Activated T-cell treated with anti-CD3 and anti-CD28 coated beads for 48 hours (primary cell): Measurements from ENCODE around the gene TTLL9.

Experiments used
- DNase-seq: peaks from one replicate; pipeline ENCODE4 v3.0.0-alpha.2; 2020; ENCODE audit warnings: low read depth

The TTLL9 gene

DNA sequence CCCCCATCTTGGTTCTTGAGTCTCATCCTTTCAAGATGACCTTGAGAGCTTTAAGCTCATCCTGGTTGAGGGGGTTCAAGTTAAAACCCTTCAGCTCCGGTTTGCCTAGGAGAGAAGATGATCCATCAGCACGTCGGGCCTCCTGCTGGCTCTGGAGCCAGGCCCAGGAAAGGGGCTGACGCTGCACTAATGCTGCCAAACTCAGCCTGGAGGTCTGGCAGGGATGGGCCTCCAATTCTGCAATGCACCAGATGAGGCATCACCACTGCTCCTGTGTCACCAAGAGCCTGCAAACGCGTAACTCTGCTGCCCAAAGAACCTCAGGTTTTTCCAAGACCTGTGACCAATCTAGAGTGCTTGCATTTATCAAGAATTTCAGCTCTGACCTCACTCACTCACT lies 75.4 kb downstream of the TTLL9 start:
- no peak for DNase-seq

- no peak for DNase-seq
Measured at GRCh38 chr20:31948008-31948407, 77.6 kb downstream of the TTLL9 start.

DNA sequence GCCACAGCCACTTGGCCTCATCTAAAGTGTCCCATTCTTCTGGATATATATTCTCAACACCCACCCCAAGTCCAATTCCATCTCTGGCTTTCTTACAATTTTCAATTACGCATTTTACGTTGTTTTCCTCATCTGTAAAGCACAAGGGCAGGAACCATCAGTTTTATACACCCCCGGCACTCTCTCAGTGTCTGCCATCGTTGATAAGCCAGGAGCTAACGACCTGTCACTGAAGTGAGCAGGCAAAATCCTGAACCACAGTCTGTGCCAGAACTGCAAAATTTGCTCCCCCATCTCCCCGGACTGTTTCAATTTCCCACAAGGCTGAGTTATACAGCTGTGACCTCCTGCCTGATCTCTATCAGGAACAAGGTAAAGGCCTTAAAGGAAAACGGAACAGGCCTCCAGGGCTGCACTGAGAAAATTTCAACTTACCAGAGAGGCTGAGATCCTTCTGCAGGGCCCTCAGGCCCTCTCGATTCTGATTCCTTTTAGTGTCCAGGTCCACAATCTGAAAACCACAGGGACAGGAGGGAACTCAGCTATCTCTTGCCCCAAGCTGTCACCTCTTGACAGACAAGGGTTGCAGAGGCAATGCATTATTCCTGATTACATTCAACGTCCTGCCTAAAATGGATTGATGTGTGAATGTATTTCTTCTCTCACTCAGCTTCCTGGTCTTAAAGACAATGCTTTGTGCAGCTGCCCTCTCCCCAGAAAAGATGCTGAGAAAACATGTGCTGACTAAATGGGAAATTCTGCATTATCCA lies 79.6 kb downstream of the TTLL9 start:
- no peak for DNase-seq

DNA sequence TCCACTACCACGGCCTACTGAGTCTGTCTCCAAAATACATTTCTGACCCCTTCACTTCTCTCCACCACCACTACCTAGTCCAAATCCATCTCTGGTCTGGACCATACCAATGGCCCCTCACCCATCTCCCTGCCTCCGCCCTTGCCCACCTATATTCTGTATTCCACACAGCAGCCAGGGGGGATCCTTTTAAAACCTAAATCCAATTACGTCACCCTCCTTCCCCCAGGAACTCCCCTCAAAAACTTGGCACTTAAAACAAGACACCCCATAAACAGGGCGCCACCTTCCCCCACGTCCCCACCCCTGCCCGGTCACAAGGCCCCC lies 80.7 kb downstream of the TTLL9 start:
- DNase-seq = no peak

DNA sequence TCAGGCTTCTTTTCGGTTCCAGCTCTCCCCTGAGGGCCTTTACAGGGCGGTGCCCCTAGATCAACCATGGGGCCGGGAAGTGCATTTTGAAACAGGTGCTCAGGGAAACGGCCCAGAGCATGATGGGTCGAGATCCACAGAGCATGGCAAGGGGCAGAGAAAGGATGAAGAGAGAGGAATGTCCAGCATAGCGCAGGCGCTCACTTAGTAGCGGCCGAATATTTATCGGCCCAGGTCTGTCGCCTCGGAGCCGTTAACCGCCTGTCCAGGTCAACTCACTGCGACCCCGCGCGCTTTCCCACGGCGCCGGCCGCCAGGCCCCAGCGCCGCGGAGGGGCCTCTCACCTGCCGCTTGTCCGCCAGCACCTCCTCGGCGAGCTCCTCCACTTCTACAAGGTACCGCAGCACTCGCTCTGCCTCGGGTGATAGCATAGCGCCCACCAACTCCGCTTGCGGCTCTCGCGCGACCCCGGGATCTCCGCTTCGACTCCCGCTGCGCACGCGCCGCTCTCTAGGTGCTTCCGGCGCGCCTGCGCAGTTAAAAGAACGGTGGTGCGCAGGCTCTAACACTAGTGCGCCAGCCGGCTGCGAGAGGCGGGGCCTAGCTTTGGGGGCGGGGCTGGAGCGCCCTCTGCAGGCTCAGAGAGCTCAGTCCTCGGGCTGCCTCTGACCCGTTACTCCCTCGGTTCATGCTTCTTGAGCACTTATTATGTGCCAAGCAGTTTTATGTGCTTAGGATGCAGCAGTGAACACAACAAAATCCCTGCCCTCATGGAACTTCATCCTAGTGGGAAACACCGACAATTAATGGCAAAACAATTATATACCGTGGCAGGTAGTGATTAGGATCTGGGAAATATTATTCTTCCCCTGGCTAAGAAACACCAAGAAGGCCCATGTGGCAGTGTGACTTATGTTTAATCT lies 81.4 kb downstream of the TTLL9 start, which contains the start of gene PDRG1:
Gene PDRG1, minus strand, starts transcription at position 517 of the 924 bp plus-strand sequence. Its CDS starts 85 bp downstream, at position 432.
- DNase-seq = peak; percentile 98

GRCh38 chr20:31953556-31954148 lies 83.2 kb downstream of the TTLL9 start:
- no peak for DNase-seq

DNA sequence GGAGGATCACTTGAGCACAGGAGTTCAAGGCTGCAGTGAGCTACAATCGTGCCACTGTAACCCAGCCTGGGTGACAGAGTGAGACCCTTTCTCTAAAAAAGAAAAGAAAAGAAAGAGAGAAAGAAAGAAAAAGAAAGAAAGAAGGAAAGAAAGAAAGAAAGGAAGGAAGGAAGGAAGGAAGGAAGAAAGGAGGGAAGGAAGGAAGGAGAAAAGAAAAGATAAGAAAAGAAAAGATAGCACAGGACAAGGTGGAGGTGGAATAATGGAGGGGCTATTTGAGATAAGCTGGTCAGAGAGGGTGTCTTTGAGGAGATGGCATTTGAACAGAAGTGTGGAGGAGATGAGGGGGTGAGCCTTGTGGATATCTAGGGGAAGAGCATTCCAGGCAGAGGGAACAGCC lies 84.1 kb downstream of the TTLL9 start:
- DNase-seq = no peak

DNA sequence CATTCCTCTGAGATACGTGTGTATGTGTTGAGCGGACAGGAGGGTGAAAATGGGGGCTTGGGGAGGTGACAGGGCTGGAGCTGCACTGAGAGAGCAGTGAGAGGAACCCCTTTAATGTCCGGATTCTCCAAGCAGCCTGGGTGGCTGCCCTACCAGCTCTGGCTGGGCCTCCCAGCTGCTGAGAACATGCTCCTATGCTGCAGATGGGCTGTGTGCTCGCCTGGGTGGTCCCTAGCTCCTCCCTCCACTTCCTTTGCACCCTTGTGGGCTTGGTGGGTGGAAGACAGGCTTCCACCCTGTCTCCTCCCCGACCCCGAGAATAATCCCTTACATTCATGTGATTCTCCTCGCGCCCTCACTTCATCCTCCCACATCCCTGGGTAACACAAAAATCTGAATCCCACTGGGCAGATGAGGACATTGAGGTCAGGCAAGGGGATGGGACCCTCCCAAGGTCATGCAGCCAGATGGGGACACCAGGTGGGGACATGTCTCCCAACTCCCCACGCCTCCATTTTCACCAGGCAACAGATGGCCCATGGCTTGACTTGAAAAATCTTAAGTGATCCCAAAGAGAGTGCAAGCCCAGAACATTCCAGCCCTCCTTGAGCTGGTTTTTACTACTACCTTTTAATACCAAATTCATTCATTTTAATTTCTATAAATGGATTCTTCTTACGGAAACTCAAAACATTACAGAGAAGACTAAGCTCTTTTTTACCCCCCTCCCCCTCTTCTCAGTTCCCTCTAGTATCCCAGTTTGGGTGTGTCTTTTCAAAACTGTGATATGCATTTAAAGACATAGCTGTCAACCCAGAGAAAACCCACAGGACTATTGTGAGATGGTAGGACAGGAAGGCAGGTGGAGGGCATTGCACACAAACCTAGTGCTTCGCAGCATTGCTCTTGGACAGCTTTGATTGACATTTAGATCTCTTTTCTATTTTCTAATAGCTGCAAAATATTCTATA lies 86.4 kb downstream of the TTLL9 start:
- DNase-seq = no peak

- DNase-seq = no peak
Measured at GRCh38 chr20:31962761-31963160, 92.3 kb downstream of the TTLL9 start.

GRCh38 chr20:31963889-31964288 lies 93.5 kb downstream of the TTLL9 start:
- DNase-seq = no peak

GRCh38 chr20:31966991-31967655 lies 96.7 kb downstream of the TTLL9 start:
- no peak for DNase-seq

GRCh38 chr20:31967830-31968249 lies 97.4 kb downstream of the TTLL9 start, which contains the start of gene XKR7:
Gene XKR7, plus strand, starts transcription at chr20:31968151. Its CDS starts 25 bp downstream, at chr20:31968176.
- no peak for DNase-seq

DNA sequence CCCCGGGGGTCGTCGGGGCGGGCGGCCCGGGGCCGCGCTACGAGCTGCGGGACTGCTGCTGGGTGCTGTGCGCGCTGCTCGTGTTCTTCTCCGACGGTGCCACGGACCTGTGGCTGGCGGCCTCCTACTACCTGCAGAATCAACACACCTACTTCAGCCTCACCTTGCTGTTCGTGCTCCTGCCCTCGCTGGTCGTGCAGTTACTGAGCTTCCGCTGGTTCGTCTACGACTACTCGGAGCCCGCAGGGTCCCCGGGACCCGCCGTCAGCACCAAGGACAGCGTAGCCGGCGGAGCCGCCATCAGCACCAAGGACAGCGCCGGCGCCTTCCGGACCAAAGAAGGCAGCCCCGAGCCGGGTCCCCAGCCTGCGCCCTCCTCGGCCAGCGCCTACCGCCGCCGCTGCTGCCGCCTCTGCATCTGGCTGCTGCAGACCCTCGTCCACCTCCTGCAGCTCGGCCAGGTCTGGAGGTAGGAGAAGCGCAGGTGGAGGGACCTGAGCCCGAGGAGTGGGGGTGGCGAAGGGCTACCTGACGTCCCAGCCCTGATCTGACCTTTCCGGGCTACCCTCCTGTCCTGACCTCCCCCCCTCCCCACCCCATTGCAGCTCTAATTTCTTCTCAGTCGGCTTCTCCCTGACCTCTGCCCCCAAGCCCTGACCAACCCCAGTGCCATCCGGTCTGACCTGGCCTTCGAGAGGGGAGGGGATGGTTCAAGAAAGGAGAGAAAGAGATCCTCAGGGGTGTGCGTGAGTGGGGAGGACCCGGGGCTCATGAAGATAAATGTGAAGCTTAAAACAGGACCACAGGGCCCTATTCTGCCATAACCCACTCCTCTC lies 98.1 kb downstream of the TTLL9 start:
- DNase-seq = peak; percentile 80

- no peak for DNase-seq
Measured at GRCh38 chr20:31969991-31970390, 99.6 kb downstream of the TTLL9 start.

GRCh38 chr20:31972471-31973021 lies 102.1 kb downstream of the TTLL9 start:
- no peak for DNase-seq

GRCh38 chr20:31974296-31974695 lies 103.9 kb downstream of the TTLL9 start:
- DNase-seq = no peak

GRCh38 chr20:31974951-31975487 lies 104.6 kb downstream of the TTLL9 start:
- no peak for DNase-seq

DNA sequence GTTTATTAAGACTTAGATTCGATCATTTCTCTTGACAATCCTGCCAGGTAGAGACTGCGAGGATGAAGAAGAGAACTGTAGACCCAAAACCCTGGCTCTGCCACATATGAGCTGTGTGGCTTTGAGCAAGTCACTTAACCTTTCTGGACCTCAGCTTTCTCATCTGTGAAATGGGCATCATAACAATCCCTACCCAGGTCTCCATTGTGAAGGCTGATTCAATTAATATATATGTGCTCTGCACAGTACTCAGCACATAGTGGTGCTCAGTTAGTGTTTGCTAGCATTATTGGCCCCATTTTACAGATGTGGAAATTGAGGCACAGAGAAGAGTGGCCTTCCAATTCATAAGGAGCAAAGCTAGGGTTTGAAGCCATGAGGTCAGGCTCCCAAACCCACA lies 105.4 kb downstream of the TTLL9 start:
- DNase-seq = no peak

DNA sequence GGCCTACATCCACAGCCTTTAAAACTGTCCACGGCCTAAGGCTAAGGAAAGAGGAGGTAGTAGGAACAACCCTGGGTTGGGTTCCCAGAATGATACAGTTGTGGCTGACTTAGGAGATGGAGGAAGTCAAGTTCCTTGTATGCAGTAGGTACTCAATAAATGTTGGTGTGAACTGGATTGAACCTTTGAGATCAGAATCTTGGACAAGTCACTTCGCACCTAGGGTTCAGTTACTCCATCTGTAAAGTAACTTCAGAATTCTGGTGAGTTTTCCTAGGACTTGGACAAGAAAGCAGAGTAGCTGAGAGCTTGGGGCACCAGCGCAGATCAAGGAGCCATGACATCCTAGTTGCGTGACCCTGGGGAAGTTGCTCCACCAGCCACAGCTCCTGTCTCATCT lies 106.6 kb downstream of the TTLL9 start:
- no peak for DNase-seq
